ENCODE results near the gene SLC2A6. TPM values are rescaled to one million over a fixed set of nuclear protein-coding genes. Genes with fewer than 3 reads are reported as not detected.

The SLC2A6 gene
- total and polyA plus RNA-seq, 4 experiments from 2014 or later: 0.41 to 2.5 (median 1.4) TPM

DNA sequence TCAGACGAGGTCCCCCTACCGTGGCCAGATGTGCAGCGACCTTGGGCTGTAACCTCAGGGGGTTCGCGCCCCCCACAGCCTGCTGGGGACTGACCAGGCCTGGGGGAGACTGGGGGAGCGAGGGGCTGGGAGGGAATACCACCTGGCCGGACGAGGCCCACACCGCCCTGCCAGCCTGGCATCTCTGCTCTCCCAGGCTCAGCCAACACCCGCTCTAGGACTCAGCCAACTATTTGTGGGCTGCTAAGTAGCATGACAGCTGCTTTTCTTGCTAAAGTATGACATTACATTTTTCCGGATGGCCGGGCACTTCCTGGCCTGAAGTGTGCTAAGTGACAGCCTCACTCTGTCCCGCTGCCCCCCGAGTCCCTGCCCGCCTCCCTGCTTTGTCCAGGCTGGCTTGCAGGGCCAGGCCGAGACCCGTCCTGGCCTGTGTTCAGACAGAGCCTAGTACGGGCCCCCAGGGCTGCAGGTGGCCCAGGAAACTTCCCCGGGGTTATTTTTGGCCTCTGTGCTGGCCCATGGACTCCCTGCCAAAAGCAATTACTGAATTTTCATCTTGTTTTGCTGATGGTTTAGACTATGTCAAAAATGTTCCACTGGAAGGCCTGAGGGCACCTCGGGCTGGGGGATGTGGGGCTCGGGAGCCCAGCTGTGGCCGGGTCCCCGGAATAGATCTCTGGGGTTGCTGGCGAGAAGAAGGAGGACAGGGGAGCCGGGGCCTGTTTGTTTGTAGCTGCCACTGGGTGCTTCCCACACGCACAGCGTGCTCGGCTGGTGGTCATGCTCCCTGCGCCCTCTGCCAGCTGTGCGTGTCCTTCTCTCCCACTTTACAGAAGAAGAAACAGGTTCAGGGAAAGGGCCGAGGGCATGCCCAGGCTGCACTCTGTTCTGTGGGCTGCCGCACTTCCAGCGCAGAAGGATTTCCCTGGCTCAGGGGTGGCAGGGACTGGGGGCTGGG lies 13.4 kb upstream of the SLC2A6 start:
- Mint-ChIP-seq H3K4me1 (no peaks in the 10 kb centered on the region), H3K9me3 (no peaks in the 10 kb centered on the region), H3K4me3 (no peak overlapping the region), H3K27me3 (peaks cover 5 to 8% of the 10 kb centered on the region in 2 donors), H3K27ac (no peak overlapping the region), H3K36me3 (no peaks in the 10 kb centered on the region)
- intact Hi-C loops (cut with micrococcal nuclease): no loop called here
- CTCF ChIA-PET (ENCODE audit: partially characterized antibody): no interaction called here
- Histone ChIP-seq H3K4me3 (ENCODE audit: low read length in 2 of 2) (no peak overlapping the region), H3K4me1 (ENCODE audit: insufficient read depth, low read length) (no peaks in the 10 kb centered on the region), H3K9me3 (ENCODE audit: control insufficient read depth in 1 of 2, low read length in 2 of 2) (no peaks in the 10 kb centered on the region), H3K27ac (ENCODE audit: low read depth, low read length) (no peak overlapping the region), H3K27me3 (ENCODE audit: insufficient read depth, low read length) (no peaks in the 10 kb centered on the region), H3K36me3 (ENCODE audit: insufficient read depth, low read length) (no peaks in the 10 kb centered on the region)
- POLR2A ChIA-PET (ENCODE audit: partially characterized antibody): no interaction called here
- DNase-seq: no peak

DNA sequence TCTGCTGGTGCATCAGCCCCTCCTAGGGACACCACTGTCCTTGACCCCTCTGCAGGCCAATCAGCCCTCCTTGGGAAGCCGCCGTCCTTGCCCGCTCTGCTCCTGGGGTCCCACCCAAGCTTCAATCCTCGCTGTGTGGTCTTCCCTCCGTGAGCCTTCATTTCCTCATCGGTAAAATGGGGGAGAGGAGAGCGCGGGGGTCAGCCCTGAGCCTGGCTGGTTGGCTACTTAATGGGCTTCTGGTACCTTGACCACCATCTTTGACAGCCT lies 12.7 kb upstream of the SLC2A6 start:
- no peak overlapping the region for H3K4me3 ChIP-seq (ENCODE audit: low read length in 2 of 2)
- POLR2A ChIA-PET (ENCODE audit: partially characterized antibody): no interaction called here

DNA sequence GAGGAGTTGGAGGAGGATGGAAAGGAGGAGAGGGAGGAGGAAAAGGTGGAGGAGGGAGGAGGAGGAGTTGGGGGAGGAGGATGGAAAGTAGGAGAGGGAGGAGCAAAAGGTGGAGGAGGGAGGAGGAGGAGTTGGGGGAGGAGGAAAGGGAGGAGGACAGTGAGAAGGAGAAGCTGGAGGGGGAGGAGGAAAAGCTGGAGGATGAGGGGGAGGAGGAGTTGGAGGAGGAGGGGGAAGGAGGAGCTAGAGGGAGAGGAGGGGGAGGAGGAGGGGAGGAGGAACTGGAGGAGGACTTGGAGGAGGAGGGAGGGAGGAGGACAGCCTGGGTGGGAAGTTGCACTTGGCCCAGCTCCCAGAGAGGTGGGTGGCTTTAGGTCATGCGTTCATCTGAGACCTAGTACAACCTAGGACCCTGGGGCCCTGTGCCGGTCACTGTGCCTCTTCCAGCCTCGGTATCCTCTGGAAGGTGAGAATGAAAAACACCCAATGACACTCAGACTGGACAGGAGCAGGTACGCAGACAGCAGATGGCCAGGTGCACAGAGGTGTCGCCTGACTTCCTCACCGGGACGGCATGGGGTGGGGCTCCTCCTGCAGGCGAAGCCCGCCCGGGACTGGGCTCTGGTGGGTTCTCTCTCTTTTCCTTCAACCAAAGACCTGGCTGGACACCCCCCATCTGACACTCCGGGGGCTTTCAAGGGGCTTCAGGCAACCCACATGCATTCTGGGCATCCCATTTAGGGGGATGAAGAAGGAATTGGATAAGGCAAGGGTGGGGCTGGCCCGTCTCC lies 12.2 kb upstream of the SLC2A6 start:
- DNase-seq: no peak
- ChIA-PET CTCF (ENCODE audit: partially characterized antibody) (no interaction called here), POLR2A (ENCODE audit: partially characterized antibody) (no interaction called here)
- no peak overlapping the region for H3K4me3 ChIP-seq (ENCODE audit: low read length in 2 of 2)
- H3K27me3 ChIP-seq (ENCODE audit: insufficient read depth, low read length): no peaks in the 10 kb centered on the region
- no peak overlapping the region for H3K27ac ChIP-seq (ENCODE audit: low read depth, low read length)
- H3K9me3 ChIP-seq (ENCODE audit: control insufficient read depth in 1 of 2, low read length in 2 of 2): no peaks in the 10 kb centered on the region
- peaks cover 0 to 3% (median 0%) of the 10 kb centered on the region in 4 donors for H3K4me1 Mint-ChIP-seq
- H3K27ac Mint-ChIP-seq: no peak overlapping the region
- peaks cover 2% of the 10 kb centered on the region for H3K4me1 ChIP-seq (ENCODE audit: insufficient read depth, low read length)
- H3K36me3 ChIP-seq (ENCODE audit: insufficient read depth, low read length): no peaks in the 10 kb centered on the region
- H3K36me3 Mint-ChIP-seq: no peaks in the 10 kb centered on the region
- no peaks in the 10 kb centered on the region for H3K9me3 Mint-ChIP-seq
- intact Hi-C loops (cut with micrococcal nuclease): no loop called here
- H3K4me3 Mint-ChIP-seq: no peak overlapping the region
- H3K27me3 Mint-ChIP-seq: peaks cover 5 to 13% of the 10 kb centered on the region in 2 donors

More for the DNA sequence above, 12.7 kb upstream of the SLC2A6 start:
- CTCF ChIA-PET (ENCODE audit: partially characterized antibody): no interaction called here
- Mint-ChIP-seq H3K4me1 (no peaks in the 10 kb centered on the region), H3K4me3 (no peak overlapping the region), H3K9me3 (no peaks in the 10 kb centered on the region), H3K27me3 (peaks cover 5 to 8% of the 10 kb centered on the region in 2 donors), H3K36me3 (no peaks in the 10 kb centered on the region), H3K27ac (no peak overlapping the region)
- Histone ChIP-seq H3K27me3 (ENCODE audit: insufficient read depth, low read length) (no peaks in the 10 kb centered on the region), H3K36me3 (ENCODE audit: insufficient read depth, low read length) (no peaks in the 10 kb centered on the region), H3K9me3 (ENCODE audit: control insufficient read depth in 1 of 2, low read length in 2 of 2) (no peaks in the 10 kb centered on the region), H3K4me1 (ENCODE audit: insufficient read depth, low read length) (no peaks in the 10 kb centered on the region), H3K27ac (ENCODE audit: low read depth, low read length) (no peak overlapping the region)
- intact Hi-C loops (cut with micrococcal nuclease): no loop called here
- DNase-seq: no peak

DNA sequence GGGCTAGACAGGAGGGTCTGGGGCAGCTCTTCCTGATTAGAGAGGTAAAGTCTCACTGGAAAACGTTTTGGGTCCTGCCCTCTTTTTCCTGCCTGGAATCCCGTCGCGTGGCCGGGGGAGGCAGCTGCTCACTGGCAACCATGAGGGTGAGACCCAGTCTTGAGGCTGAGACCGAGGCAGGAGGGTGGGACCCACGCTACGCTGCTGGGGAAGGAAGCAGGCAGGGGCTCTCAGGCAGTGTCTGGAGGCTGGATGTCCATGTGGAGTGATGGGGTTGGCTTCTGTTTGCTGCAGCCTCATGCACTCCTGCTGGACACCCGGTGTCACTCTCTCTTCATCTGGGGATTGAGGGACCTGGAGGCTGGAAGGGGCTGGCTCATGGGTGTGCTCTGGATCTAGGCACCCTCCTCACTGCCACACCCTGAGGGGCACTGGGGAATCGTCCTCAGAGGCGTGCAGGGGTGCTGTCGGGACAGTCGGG lies 11.3 kb upstream of the SLC2A6 start:
- Histone ChIP-seq H3K27me3 (ENCODE audit: insufficient read depth, low read length) (no peaks in the 10 kb centered on the region), H3K9me3 (ENCODE audit: control insufficient read depth in 1 of 2, low read length in 2 of 2) (no peaks in the 10 kb centered on the region), H3K4me3 (ENCODE audit: low read length in 2 of 2) (no peak overlapping the region), H3K27ac (ENCODE audit: low read depth, low read length) (no peak overlapping the region), H3K36me3 (ENCODE audit: insufficient read depth, low read length) (no peaks in the 10 kb centered on the region), H3K4me1 (ENCODE audit: insufficient read depth, low read length) (peaks cover 5% of the 10 kb centered on the region)
- no peak overlapping the region for H3K27ac Mint-ChIP-seq
- peaks cover 0 to 4% (median 0%) of the 10 kb centered on the region in 4 donors for H3K4me1 Mint-ChIP-seq
- H3K9me3 Mint-ChIP-seq: no peaks in the 10 kb centered on the region
- H3K36me3 Mint-ChIP-seq: no peaks in the 10 kb centered on the region
- H3K27me3 Mint-ChIP-seq: peaks cover 5 to 14% of the 10 kb centered on the region in 2 donors
- intact Hi-C loops (cut with micrococcal nuclease): no loop called here
- no peak overlapping the region for H3K4me3 Mint-ChIP-seq
- CTCF ChIA-PET (ENCODE audit: partially characterized antibody): interaction anchor here (0.9 to 1.3 kb wide), 2 partner anchors 300 to 304 kb away, joined by 3 to 4 read pairs; no protein-coding TSS in a partner anchor
- POLR2A ChIA-PET (ENCODE audit: partially characterized antibody): no interaction called here
- no peak for DNase-seq

DNA sequence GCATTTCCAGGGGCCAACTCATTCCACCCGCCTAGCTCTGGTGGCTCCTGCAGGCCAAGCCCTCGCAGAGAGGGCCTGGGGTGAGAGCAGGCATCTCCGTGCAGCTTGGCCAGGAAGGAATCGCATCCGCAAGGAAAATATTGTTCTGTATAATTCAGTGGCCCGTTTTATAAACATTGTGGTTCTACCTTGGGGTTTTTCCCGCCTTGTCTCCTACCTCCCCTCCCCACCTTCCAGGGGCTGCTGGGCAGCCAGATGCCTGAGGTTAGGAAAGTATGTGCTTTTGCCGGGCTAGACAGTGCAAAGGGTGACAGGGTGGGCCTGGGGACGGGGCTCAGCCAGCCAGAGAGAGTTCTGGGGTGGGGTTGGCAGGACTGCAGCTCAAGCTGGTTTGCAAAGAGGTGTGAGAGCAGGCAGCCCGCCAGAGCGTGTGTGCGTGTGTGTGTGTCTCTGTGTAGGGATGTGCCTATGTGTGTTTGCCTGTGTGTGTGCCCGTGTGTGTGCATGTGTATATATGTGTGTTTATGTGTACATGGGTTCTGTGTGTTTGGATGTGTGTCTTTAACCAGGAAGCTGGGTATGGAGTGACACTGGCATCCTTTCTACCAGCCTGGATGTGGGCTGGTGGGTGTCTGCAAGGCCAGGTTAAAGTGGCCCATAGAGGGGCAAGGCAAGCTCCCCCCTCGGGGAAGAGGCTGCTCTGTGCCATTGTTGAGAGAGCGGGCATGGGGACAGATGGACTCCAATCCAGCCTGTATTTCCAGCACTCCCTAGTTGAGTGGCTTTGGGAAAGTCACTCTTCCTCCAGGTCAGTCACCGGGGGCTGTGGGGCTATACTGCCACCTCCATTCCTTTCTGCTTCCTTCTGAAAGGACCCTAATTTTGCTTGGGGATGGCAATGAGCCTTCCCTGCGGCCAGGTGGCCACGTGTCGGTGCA lies 10.6 kb upstream of the SLC2A6 start:
- ChIA-PET POLR2A (ENCODE audit: partially characterized antibody) (no interaction called here), CTCF (ENCODE audit: partially characterized antibody) (interaction anchor here (0.9 to 1.3 kb wide), 2 partner anchors 300 to 303 kb away, joined by 3 to 4 read pairs; no protein-coding TSS in a partner anchor)
- Histone ChIP-seq H3K27me3 (ENCODE audit: insufficient read depth, low read length) (no peaks in the 10 kb centered on the region), H3K4me3 (ENCODE audit: low read length in 2 of 2) (no peak overlapping the region), H3K27ac (ENCODE audit: low read depth, low read length) (no peak overlapping the region), H3K9me3 (ENCODE audit: control insufficient read depth in 1 of 2, low read length in 2 of 2) (no peaks in the 10 kb centered on the region), H3K4me1 (ENCODE audit: insufficient read depth, low read length) (peaks cover 5% of the 10 kb centered on the region), H3K36me3 (ENCODE audit: insufficient read depth, low read length) (no peaks in the 10 kb centered on the region)
- DNase-seq: no peak
- H3K27me3 Mint-ChIP-seq: peaks cover 5 to 14% of the 10 kb centered on the region in 2 donors
- H3K4me1 Mint-ChIP-seq: peaks cover 0 to 4% (median 0%) of the 10 kb centered on the region in 4 donors
- peak overlapping the region in 1 of 7 donors; percentile 30 for H3K27ac Mint-ChIP-seq
- no peak overlapping the region for H3K4me3 Mint-ChIP-seq
- H3K9me3 Mint-ChIP-seq: no peaks in the 10 kb centered on the region
- H3K36me3 Mint-ChIP-seq: no peaks in the 10 kb centered on the region
- intact Hi-C loops (cut with micrococcal nuclease): no loop called here

DNA sequence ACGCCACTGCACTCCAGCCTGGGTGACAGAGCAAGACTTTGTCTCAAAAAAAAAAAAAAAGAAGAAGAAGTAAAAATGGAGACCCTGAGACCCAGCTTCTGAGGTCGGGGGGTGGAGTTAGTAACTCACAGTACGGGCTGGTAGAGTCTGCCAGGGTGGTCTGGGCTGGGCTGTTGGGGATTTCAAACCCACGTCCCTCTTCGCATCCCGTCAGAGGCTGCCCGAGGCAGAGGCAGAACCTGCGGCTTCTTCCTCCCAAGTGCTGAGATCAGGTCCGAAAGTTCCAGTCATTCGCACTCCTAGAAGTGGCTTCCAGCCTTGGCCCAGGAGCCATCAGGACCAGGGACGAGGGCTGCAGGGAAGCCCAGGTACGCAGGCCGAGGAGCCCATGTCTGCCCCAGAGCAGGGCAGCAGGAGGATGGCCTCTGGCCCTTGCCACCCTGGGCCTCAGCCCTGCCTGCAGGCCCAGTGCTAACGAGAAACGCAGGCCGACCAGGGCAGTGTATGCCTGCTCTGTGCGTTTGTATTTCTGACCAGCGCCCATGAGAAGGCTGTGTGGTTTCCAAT lies 9.9 kb upstream of the SLC2A6 start:
- Mint-ChIP-seq H3K4me1 (peaks cover 0 to 4% (median 0%) of the 10 kb centered on the region in 4 donors), H3K27me3 (peaks cover 5 to 14% of the 10 kb centered on the region in 2 donors), H3K9me3 (no peaks in the 10 kb centered on the region), H3K4me3 (no peak overlapping the region), H3K27ac (no peak overlapping the region), H3K36me3 (no peaks in the 10 kb centered on the region)
- intact Hi-C loops (cut with micrococcal nuclease): no loop called here
- Histone ChIP-seq H3K36me3 (ENCODE audit: insufficient read depth, low read length) (no peaks in the 10 kb centered on the region), H3K27ac (ENCODE audit: low read depth, low read length) (no peak overlapping the region), H3K27me3 (ENCODE audit: insufficient read depth, low read length) (no peaks in the 10 kb centered on the region), H3K4me1 (ENCODE audit: insufficient read depth, low read length) (peaks cover 5% of the 10 kb centered on the region), H3K4me3 (ENCODE audit: low read length in 2 of 2) (no peak overlapping the region), H3K9me3 (ENCODE audit: control insufficient read depth in 1 of 2, low read length in 2 of 2) (no peaks in the 10 kb centered on the region)
- CTCF ChIA-PET (ENCODE audit: partially characterized antibody): interaction anchor here (1.3 to 7.0 kb wide), 2 partner anchors 299 to 302 kb away, joined by 3 to 66 read pairs; no protein-coding TSS in a partner anchor
- POLR2A ChIA-PET (ENCODE audit: partially characterized antibody): no interaction called here
- DNase-seq: no peak

Measured in CD4-positive, alpha-beta memory T cell (primary cell).